HG03378 (cell line): ENCODE measurements around the gene HM13.
"Not testable (repeated sequence)": the region's sequence is repeated elsewhere in the genome, so short reads cannot be mapped to it uniquely, and the experiment has no call there.

Experiments used
- ATAC-seq: cut with Tn5 transposase; IDR thresholded peaks from one replicate; pipeline ENCODE4 v1.9.1; 2021; ENCODE audit warnings: mild to moderate bottlenecking, moderate library complexity; ENCODE audit not compliant: unreplicated experiment

The HM13 gene

DNA sequence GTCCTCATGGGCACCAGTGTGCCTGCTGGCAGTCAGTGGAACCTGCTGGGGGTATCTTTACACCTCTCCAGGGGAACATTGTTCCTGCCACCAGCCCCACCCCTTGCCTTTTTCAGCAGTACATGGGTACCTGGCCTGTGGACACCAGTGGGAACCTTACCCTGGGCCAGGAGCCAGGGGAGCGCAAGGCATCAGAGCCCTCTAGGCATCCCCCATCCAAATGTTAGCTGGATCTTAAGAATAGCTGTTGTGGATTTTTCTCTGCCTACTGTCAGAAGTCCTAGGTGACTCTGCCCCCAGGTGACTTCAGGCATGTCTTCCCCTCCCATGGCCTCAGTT is 52.0 kb downstream of the HM13 start:
- no peak for ATAC-seq

- ATAC-seq: no peak
Observed at GRCh38 chr20:31566658-31567379, 52.6 kb downstream of the HM13 start.

- ATAC-seq: no peak
Observed at GRCh38 chr20:31567380-31567720, 53.1 kb downstream of the HM13 start.

- no peak for ATAC-seq
Observed at GRCh38 chr20:31568041-31568731, 53.9 kb downstream of the HM13 start.

- no peak for ATAC-seq
Observed at GRCh38 chr20:31568773-31569162, 54.5 kb downstream of the HM13 start.

- ATAC-seq: no peak
Observed at GRCh38 chr20:31569163-31570020, 55.1 kb downstream of the HM13 start.

DNA sequence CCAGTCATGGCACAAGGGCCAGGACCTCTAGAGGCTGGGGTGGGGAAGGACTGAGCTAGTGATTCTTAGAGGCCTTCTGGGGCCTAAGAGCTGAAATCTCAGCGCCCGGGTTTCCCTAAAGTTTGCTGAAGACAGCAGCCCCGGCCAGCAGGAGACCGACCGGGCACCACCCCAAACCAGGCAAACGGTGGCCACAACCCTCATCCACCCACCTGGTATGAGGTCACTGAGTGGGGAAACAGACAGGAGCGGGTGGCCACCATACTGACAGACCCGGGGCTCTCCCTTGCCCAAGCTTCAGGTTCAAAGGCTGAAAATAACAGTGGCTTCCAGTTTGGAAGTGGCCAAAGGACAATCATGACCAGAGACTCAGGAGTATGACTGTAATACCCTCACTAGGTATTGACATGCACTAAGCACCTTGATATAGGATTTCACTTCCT is 55.8 kb downstream of the HM13 start:
- ATAC-seq: no peak

DNA sequence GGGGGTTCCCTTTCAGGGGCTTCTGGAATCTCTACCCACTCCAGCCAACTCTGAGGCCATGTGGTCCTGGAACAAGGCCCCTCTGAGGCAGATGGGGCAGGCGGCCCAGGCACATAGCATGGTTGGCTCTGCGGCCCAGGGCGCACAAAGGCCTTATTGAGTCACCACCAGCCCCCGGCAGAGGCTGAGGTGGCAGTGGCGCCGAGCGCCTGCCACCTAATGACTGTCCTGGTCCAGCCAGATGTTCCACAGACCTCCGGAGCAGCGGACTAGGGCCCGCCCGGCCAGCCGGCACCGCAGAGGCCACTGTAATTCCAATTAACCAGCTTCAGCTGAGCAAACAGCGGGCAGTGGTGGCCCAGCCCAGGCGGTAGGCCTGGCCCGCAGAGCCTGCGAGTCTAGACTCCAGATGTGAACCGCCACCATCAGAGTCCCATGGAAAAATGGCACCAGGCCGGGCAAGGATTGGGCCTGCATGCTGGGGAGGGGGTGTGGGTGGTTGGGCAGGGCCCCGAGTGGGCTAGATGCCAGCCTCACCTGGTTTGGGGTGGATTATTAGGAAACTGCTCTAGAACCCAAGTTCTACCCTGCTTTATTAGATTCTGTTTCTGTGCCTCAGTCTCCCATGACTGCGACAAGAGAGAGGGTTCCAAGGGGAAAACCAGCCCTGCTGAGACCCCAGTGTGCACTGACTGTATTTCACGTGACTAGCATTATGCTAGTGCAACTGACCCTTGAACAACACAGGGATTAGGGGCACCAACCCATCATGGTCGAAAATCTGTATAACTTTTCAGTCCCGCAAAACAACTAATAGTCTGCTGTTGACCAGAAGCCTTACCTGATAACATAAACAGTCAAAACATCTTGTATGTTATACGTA is 56.7 kb downstream of the HM13 start:
- ATAC-seq: no peak

GRCh38 chr20:31572042-31572700 is 57.9 kb downstream of the HM13 start:
- ATAC-seq: no peak

DNA sequence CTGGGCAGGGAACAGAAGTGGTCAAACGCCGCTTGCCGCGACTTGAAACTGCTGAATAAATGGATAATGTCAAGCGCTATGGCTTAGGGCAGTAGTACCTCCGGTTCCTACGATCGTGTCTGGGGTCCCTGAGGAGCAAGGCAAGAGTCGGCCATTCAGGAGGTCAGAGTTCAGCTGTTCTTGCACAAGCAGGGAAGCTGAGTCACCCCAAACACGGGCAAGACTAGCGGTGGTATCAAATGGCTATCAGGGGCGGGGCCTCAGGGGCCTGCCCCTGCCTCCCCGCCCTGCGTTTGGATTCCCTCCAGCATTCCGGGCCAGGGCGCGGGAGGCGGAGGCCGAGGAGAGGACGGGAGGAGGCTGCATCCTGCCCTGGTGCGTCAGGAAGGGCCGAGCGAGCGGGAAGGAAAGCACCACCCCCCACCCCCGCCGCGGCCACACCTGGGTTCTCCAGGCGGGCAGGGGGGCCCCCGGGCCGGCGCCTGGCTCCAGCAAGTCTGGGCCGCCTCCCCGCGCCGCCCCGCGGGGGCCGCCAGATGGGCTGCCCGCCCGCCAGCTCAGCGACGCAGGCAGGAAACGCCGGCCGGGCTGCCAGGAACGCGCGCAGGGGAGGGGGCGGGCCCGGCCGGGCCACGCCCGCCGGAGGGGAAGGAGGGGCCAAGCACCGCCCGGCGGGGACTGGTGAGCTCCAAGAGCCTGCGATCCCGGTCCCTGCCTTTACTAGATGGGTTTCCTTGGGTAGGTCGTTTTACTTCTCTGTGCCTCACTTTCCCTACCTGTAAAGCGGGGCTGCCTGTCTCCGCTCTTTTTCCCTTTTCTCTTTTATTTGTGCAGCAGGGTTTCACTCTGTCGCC is 58.7 kb downstream of the HM13 start:
- peak; percentile 70 for ATAC-seq

GRCh38 chr20:31573555-31574321 is 59.5 kb downstream of the HM13 start:
- no peak for ATAC-seq

GRCh38 chr20:31574986-31575385 is 60.7 kb downstream of the HM13 start:
- not testable (repeated sequence) for ATAC-seq

DNA sequence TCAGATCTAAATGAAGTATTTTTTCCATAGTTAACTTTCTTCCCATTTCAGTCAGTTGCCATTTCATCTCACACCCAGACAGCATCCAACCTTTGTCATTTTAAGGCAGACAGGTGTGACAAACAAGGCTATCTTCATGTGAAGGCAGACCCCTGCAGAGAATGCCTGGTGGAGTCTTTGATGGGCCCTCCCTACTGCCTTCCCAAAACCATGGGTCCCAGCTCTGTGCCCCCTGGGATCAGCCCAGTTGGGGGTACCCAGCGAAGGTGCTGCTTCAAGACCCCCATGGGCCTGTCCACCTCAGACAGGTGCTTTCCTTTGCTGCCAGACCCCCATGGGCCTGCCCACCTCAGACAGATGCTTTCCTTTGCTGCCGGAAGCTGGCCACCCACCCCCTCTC is 62.5 kb downstream of the HM13 start:
- no peak for ATAC-seq

DNA sequence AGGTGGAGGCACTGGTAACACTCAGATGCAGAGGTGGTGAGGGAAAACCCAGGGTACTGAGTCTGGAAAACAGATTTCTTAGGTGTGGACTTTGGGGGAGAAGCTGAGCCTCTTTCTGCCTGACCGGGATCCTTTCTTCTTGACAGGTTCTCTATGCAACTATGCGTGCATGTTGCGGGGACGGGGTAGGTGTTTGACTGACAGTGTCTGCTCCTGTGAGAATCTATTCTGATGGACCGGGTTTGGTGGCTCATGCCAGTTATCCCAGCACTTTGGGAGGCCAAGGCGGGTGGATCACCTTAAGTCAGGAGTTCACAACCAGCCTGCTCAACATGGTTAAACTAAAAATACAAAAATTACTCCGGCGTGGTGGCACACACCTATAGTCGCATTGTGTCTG is 63.0 kb downstream of the HM13 start:
- ATAC-seq: no peak

DNA sequence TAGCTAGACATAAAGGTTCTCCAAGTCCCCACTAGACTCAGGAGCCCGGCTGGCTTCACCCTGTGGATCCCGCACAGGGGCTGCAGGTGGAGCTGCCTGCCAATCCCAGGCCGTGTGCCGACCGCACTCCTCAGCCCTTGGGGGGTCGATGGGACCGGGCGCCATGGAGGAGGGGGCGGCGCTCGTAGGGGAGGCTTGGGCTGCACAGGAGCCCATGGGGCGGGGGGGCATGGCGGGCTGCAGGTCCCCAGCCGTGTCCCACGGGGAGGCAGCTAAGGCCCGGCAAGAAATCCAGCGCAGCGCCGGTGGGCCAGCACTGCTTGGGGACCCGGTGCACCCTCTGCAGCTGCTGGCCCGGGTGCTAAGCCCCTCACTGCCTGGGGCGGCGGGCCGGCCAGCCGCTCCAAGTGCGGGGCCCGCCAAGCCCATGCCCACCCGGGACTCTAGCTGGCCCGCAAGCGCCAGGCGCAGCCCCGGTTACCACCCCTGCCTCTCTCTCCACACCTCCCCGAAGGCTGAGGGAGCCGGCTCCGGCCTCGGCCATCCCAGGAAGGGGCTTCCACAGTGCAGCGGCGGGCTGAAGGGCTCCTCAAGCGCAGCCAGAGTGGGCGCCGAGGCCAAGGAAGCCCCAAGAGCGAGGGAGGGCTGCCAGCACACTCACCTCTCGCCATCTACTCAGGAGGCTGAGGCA is 64.4 kb downstream of the HM13 start:
- ATAC-seq: no peak

DNA sequence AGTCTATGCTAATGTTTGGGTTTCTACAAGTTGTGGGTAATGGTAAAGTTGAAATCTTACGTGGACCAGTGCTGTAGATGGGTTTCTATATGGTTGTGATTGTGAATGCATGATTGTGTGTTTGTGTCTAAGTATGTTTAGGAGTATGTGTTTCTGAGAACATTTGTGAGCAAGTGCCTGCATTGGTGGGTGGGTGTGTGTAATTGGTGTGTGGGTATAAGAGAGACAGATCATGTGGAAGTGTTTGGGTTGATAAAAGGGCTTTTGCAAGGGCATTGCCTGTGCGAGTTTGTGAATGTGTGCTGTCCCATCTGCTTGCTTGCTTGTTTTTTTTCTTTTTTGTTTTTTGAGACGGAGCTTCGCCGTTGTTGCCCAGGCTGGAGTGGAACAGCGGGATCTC is 65.0 kb downstream of the HM13 start:
- ATAC-seq: no peak

DNA sequence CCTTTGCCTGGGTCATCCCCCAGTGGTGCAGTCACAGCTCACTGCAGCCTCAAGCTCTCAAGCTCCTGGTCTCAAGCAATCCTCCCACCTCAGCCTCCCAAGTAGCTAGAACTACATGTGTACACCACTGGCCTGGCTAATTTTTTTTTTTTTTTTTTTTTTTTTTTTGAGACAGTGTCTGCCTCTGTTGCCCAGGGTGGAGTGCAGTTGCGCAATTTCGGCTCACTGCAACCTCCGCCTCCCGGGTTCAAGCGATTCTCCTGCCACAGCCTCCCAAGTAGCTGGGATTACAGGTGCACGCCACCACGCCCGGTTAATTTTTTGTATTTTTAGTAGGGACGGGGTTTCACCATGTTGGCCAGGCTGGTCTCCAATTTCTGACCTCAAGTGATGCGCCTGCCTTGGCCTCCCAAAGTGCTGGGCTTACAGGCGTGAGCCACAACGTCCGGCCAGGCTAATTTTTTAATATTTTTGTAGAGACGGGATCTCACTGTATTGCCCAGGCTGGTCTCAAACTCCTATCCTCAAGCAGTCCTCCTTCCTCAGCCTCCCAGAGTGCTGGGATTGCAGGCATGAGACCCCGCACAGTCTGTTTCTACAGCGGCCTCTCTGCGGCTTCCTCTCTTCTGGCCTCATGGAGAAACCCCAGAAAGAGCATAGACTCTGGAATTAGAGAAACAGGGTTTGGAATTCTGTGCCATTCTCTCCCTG is 65.9 kb downstream of the HM13 start:
- not testable (repeated sequence) for ATAC-seq
